ENCODE measurements around the gene PLCXD3. TPM values are rescaled to one million over a fixed set of nuclear protein-coding genes. Genes with fewer than 3 reads are reported as not detected.

The PLCXD3 gene
- total RNA-seq, 1 donor from 2014 or later, result 2.6 TPM

DNA sequence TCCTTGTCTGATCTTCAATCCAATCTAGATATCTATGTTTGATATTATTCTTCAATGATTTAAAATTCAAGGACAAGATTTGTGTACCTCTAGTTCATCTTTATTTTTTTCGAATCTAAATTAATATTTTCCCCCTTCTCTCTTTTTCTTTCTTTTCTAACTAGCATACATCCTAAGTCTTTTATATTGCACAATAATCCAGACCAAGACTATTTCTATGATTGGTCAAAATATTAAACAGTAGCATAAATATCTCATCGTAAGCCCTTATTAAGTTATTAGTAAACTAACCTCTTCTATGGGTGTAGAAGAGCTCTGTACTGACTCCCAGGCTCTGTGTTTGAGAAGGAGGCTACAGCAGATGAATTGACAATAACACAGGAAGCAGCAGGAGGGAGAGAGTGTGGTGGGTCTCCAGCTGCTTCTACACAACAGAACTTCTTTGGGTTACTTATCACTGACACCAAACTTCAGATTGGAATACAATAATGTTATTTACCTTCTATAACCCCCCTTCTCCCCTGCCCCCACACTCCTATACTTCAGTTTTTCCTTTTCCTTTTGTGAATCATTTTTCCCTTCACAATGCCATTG lies 11.9 kb upstream of the PLCXD3 start:
- intact Hi-C loops (cut with DNase I), result no loop called here
- no peak overlapping the region for H3K4me3 ChIP-seq
- no peak overlapping the region for H3K27ac ChIP-seq
- no peaks in the 10 kb centered on the region for H3K9me3 ChIP-seq
- no peak for ATAC-seq
- TF ChIP-seq, protein P1, sequence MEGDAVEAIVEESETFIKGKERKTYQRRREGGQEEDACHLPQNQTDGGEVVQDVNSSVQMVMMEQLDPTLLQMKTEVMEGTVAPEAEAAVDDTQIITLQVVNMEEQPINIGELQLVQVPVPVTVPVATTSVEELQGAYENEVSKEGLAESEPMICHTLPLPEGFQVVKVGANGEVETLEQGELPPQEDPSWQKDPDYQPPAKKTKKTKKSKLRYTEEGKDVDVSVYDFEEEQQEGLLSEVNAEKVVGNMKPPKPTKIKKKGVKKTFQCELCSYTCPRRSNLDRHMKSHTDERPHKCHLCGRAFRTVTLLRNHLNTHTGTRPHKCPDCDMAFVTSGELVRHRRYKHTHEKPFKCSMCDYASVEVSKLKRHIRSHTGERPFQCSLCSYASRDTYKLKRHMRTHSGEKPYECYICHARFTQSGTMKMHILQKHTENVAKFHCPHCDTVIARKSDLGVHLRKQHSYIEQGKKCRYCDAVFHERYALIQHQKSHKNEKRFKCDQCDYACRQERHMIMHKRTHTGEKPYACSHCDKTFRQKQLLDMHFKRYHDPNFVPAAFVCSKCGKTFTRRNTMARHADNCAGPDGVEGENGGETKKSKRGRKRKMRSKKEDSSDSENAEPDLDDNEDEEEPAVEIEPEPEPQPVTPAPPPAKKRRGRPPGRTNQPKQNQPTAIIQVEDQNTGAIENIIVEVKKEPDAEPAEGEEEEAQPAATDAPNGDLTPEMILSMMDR (IDR thresholded peaks at IDR 0.05), result no peak
- H3K27me3 ChIP-seq, result no peaks in the 10 kb centered on the region
- H3K36me3 ChIP-seq, result no peaks in the 10 kb centered on the region
- DNase-seq, result no peak
- no peaks in the 10 kb centered on the region for H3K4me1 ChIP-seq

DNA sequence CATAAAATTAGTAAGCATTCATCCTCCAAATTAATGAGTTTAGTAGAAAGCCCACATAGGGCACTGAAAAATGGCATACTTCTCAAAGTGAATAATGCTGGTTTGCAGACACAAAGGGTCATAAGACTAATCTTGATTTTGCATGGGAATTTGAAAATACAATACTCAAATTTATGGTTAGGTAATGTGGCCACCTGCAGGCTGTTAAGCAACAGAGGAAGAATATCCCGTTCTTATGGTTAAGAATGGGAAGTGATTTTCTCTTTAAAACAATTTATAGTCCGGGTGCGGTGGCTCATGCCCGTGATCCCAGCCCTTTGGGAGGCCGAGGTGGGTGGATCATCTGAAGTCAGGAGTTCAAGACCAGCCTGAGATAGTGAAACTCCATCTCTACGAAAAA lies 9.4 kb upstream of the PLCXD3 start:
- intact Hi-C loops (cut with DNase I), result no loop called here

DNA sequence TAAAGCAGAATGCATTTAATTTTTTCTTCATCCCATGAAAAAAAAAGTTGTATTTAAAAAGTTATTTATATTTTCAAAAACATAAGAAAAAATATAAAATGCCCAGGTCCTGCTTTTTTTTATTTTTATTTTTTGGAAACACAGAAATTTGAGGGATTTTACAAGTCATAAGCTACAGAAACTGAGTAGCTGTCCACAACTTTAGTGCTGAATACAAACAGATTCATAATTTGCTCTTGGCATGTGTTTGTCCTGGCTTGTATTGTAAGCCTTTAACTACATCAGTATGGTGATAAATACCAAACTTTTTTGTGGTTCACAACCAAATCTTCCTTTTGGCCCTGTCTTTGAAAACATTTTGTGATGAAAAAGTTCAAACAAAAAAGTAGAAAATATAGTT lies 7.5 kb upstream of the PLCXD3 start:
- H3K27me3 ChIP-seq, result no peaks in the 10 kb centered on the region
- intact Hi-C loops (cut with DNase I), result no loop called here
- H3K27ac ChIP-seq, result no peak overlapping the region
- no peak for DNase-seq
- H3K4me3 ChIP-seq, result no peak overlapping the region
- H3K4me1 ChIP-seq, result no peaks in the 10 kb centered on the region
- no peak for ATAC-seq
- TF ChIP-seq, protein P1 (IDR thresholded peaks at IDR 0.05), result no peak
- H3K36me3 ChIP-seq, result no peaks in the 10 kb centered on the region
- H3K9me3 ChIP-seq, result no peaks in the 10 kb centered on the region

More for the DNA sequence above, 9.4 kb upstream of the PLCXD3 start:
- DNase-seq (no peak), ATAC-seq (no peak)
- Histone ChIP-seq H3K36me3 (no peaks in the 10 kb centered on the region), H3K9me3 (no peaks in the 10 kb centered on the region), H3K27ac (no peak overlapping the region), H3K27me3 (no peaks in the 10 kb centered on the region), H3K4me1 (no peaks in the 10 kb centered on the region), H3K4me3 (no peak overlapping the region)
- TF ChIP-seq, protein P1 (IDR thresholded peaks at IDR 0.05), result no peak

DNA sequence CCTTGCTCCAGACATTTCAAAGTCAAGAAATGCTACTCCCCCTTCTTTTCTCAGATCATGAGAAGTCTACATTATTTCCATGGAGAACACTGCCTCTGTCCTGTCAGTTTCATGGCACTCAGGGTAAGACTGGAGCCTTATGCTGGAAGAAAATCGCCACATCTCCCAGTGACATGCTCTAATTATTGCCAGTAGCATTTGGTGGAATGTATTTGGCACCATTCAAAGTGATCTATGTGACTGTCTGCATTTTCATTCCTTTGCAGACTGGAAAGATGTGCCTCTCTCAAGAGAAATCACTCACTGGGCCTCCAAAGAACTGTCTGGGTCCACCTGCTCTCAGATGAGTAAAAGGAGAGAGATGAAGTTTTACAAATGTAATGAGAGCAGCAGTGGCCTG lies 840 bp upstream of the PLCXD3 start:
- ATAC-seq (no peak), DNase-seq (no peak)
- TF ChIP-seq, protein P1 (IDR thresholded peaks at IDR 0.05), result no peak
- Histone ChIP-seq H3K4me1 (peaks cover 3% of the 10 kb centered on the region), H3K27ac (no peak overlapping the region), H3K9me3 (no peaks in the 10 kb centered on the region), H3K4me3 (no peak overlapping the region), H3K36me3 (no peaks in the 10 kb centered on the region), H3K27me3 (peaks cover 25% of the 10 kb centered on the region)
- intact Hi-C loops (cut with DNase I), result no loop called here

DNA sequence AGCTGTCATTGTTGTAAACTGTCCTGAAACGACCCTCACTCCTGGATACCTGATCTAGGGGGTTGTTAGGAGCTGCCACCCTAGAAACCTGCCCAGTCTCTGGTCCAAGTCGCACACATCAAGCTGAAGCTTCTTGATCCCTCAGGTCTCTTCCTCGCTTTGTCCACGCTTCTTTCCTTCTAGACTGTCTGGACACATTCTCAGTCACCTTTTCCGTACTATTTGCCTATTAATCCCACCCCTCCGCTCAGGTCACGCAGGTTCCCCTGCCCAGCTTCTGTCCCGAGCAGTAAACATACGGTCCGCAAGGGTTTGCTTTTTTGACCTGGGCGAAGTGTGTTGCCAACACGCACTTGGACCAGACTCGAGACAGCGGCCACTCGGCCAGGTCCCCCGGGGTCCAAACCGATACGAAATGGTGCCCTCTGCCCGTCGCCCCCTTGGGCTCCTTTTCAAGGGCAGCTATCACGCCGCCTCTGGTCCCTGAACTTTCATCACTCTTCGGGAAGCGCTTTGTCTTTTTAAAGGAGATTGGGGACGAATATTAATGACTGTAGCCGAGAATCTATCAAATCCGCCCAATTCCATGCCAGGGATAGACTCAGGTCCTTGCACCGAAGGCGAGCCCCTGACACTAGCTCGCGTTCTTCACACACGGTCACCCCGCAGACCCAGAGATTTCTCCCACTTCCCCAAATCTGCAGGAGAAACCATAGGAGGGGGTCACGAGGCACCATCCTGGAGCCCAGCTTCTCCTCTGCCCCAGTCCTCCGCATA lies 814 bp downstream of the PLCXD3 start:
- DNase-seq (peak; percentile 31), ATAC-seq (no peak)
- intact Hi-C loops (cut with DNase I), result no loop called here
- Histone ChIP-seq H3K27me3 (peaks cover 25% of the 10 kb centered on the region), H3K4me1 (peaks cover 3% of the 10 kb centered on the region), H3K36me3 (no peaks in the 10 kb centered on the region), H3K27ac (no peak overlapping the region), H3K9me3 (no peaks in the 10 kb centered on the region), H3K4me3 (peak overlapping the region; percentile 44)
- TF ChIP-seq, protein P1 (IDR thresholded peaks at IDR 0.05), result no peak

All from upper lobe of right lung (tissue), 1 donor.